Smooth muscle cell of the coronary artery (primary cell): Measurements from ENCODE around the gene KRTAP3-2. TPM values are rescaled to one million over a fixed set of nuclear protein-coding genes. Genes with fewer than 3 reads are reported as not detected.

Experiments used
- total RNA-seq: library from RNA; depleted of rRNA; stranded (reverse); fragments of >200 nt; gene quantifications from 2 replicates; pipeline ENCODE4 v1.2.3, GENCODE V29; 2014; ENCODE audit warnings: low replicate concordance

KRTAP3-2 gene
- not detected in 2 replicates for total RNA-seq

GRCh38 chr17:40999563-40999962 lies at the start of gene KRTAP3-2:
Gene KRTAP3-2, minus strand, starts transcription at chr17:40999906. Its CDS starts 53 bp downstream, at chr17:40999853.

GRCh38 chr17:41046735-41047465 lies 47.2 kb upstream of the KRTAP3-2 start, which contains the start of gene KRTAP2-1:
Gene KRTAP2-1, minus strand, starts transcription at chr17:41047316. Its CDS starts 49 bp downstream, at chr17:41047267.

GRCh38 chr17:41040783-41041571 lies 41.3 kb upstream of the KRTAP3-2 start, which contains the start of gene KRTAP1-1:
Gene KRTAP1-1, minus strand, starts transcription at chr17:41041450. Its CDS starts 53 bp downstream, at chr17:41041397.

GRCh38 chr17:41034346-41034935 lies 34.7 kb upstream of the KRTAP3-2 start, which contains the start of gene KRTAP1-3:
Gene KRTAP1-3, minus strand, starts transcription at chr17:41034874. Its CDS starts 53 bp downstream, at chr17:41034821.

GRCh38 chr17:41029633-41030245 lies 30.0 kb upstream of the KRTAP3-2 start, which contains the start of gene KRTAP1-4:
Gene KRTAP1-4, minus strand, starts transcription at chr17:41030195. Its CDS starts 117 bp downstream, at chr17:41030078.

GRCh38 chr17:41026715-41027471 lies 27.2 kb upstream of the KRTAP3-2 start, which contains the start of gene KRTAP1-5:
Gene KRTAP1-5, minus strand, starts transcription at chr17:41027208. Its CDS starts 53 bp downstream, at chr17:41027155.

GRCh38 chr17:41008811-41009210 lies 9.1 kb upstream of the KRTAP3-2 start, which contains the start of gene KRTAP3-1:
Gene KRTAP3-1, minus strand, starts transcription at chr17:41009128. Its CDS starts 54 bp downstream, at chr17:41009074.

GRCh38 chr17:40993839-40994238 lies 5.9 kb downstream of the KRTAP3-2 start, which contains the start of gene KRTAP3-3:
Gene KRTAP3-3, minus strand, starts transcription at chr17:40994164. Its CDS starts 67 bp downstream, at chr17:40994097.

GRCh38 chr17:40984226-40984625 lies 15.5 kb downstream of the KRTAP3-2 start, which contains the start of gene KRT40:
Gene KRT40, minus strand, starts transcription at chr17:40984326. Its CDS starts 53 bp downstream, at chr17:40984273.

GRCh38 chr17:40966848-40967247 lies 32.9 kb downstream of the KRTAP3-2 start, which contains the start of gene KRT39:
Gene KRT39, minus strand, starts transcription at chr17:40966948. Its CDS starts 92 bp downstream, at chr17:40966856.

Other genes starting within 250 kb of the KRTAP3-2 start
- not detected in 2 replicates for gene KRT25, start 244.6 kb downstream of the KRTAP3-2 start, total RNA-seq
- gene KRT26, start 227.7 kb downstream of the KRTAP3-2 start, total RNA-seq = not detected in 2 replicates
- gene KRT27, start 217.4 kb downstream of the KRTAP3-2 start, total RNA-seq = not detected in 2 replicates
- not detected in 2 replicates for gene KRT28, start 199.9 kb downstream of the KRTAP3-2 start, total RNA-seq
- 1.6 and 4.7 TPM in 2 replicates for gene KRT10, start 177.3 kb downstream of the KRTAP3-2 start, total RNA-seq
- gene KRT12, start 132.7 kb downstream of the KRTAP3-2 start, total RNA-seq = under 0.01 TPM in 1 of 2 replicates, not detected in the other
- gene KRT20, start 114.7 kb downstream of the KRTAP3-2 start, total RNA-seq = not detected in 2 replicates
- gene KRT23, start 62.3 kb downstream of the KRTAP3-2 start, total RNA-seq = not detected in 2 replicates
- 0.12 TPM in 1 of 2 replicates, not detected in the other for gene KRT39, start 33.0 kb downstream of the KRTAP3-2 start, total RNA-seq
- not detected in 2 replicates for gene KRT40, start 15.6 kb downstream of the KRTAP3-2 start, total RNA-seq
- gene KRTAP3-3, start 5.7 kb downstream of the KRTAP3-2 start, total RNA-seq = not detected in 2 replicates
- gene KRTAP3-1, start 9.2 kb upstream of the KRTAP3-2 start, total RNA-seq = not detected in 2 replicates
- gene KRTAP1-5, start 27.3 kb upstream of the KRTAP3-2 start, total RNA-seq = not detected in 2 replicates
- not detected in 2 replicates for gene KRTAP1-4, start 30.3 kb upstream of the KRTAP3-2 start, total RNA-seq
- gene KRTAP1-3, start 35.0 kb upstream of the KRTAP3-2 start, total RNA-seq = not detected in 2 replicates
- gene KRTAP1-1, start 41.5 kb upstream of the KRTAP3-2 start, total RNA-seq = not detected in 2 replicates
- not detected in 2 replicates for gene KRTAP2-1, start 47.4 kb upstream of the KRTAP3-2 start, total RNA-seq
- gene KRTAP2-2, start 55.3 kb upstream of the KRTAP3-2 start, total RNA-seq = not detected in 2 replicates
- gene KRTAP2-3, start 60.2 kb upstream of the KRTAP3-2 start, total RNA-seq = not detected in 2 replicates
- gene KRTAP2-4, start 66.0 kb upstream of the KRTAP3-2 start, total RNA-seq = not detected in 2 replicates
- not detected in 2 replicates for gene KRTAP4-7, start 84.2 kb upstream of the KRTAP3-2 start, total RNA-seq
- gene KRTAP4-8, start 98.2 kb upstream of the KRTAP3-2 start, total RNA-seq = not detected in 2 replicates
- not detected in 2 replicates for gene KRTAP4-16, start 102.3 kb upstream of the KRTAP3-2 start, total RNA-seq
- gene KRTAP4-9, start 105.5 kb upstream of the KRTAP3-2 start, total RNA-seq = not detected in 2 replicates
- not detected in 2 replicates for gene KRTAP4-11, start 118.5 kb upstream of the KRTAP3-2 start, total RNA-seq
- gene KRTAP4-12, start 124.3 kb upstream of the KRTAP3-2 start, total RNA-seq = not detected in 2 replicates
- gene KRTAP4-6, start 140.6 kb upstream of the KRTAP3-2 start, total RNA-seq = not detected in 2 replicates
- gene KRTAP4-5, start 149.9 kb upstream of the KRTAP3-2 start, total RNA-seq = not detected in 2 replicates
- not detected in 2 replicates for gene KRTAP4-4, start 160.8 kb upstream of the KRTAP3-2 start, total RNA-seq
- not detected in 2 replicates for gene KRTAP4-3, start 168.3 kb upstream of the KRTAP3-2 start, total RNA-seq
- not detected in 2 replicates for gene KRTAP4-2, start 178.3 kb upstream of the KRTAP3-2 start, total RNA-seq
- gene KRTAP4-1, start 185.0 kb upstream of the KRTAP3-2 start, total RNA-seq = not detected in 2 replicates
- gene KRTAP9-1, start 190.0 kb upstream of the KRTAP3-2 start, total RNA-seq = not detected in 2 replicates
- gene KRTAP9-2, start 226.7 kb upstream of the KRTAP3-2 start, total RNA-seq = not detected in 2 replicates
- gene KRTAP9-3, start 232.5 kb upstream of the KRTAP3-2 start, total RNA-seq = not detected in 2 replicates
- not detected in 2 replicates for gene KRTAP9-8, start 238.1 kb upstream of the KRTAP3-2 start, total RNA-seq
- gene KRTAP9-4, start 249.8 kb upstream of the KRTAP3-2 start, total RNA-seq = not detected in 2 replicates